Measurements from ENCODE around the gene CPSF3.
"Not testable (repeated sequence)": the region's sequence is repeated elsewhere in the genome, so short reads cannot be mapped to it uniquely, and the experiment has no call there.

Gene CPSF3

GRCh38 chr2:9508931-9509330, 85.5 kb downstream of the CPSF3 start:
- ChIA-PET POLR2A (interaction anchor here (0.7 kb wide), 1 partner anchor 47 kb away, joined by 3 read pairs; the partner anchor contains the start of gene ADAM17), CTCF (no interaction called here)
- DNase-seq (ENCODE audit: low read depth, low spot score) = no peak
- no peak overlapping the region for H3K4me3 ChIP-seq (ENCODE audit: low read depth, low read length)
- TF ChIP-seq CTCF (IDR thresholded peaks at IDR 0.05; ENCODE audit: insufficient read depth, low read length, missing control alignments) = no peak

DNA sequence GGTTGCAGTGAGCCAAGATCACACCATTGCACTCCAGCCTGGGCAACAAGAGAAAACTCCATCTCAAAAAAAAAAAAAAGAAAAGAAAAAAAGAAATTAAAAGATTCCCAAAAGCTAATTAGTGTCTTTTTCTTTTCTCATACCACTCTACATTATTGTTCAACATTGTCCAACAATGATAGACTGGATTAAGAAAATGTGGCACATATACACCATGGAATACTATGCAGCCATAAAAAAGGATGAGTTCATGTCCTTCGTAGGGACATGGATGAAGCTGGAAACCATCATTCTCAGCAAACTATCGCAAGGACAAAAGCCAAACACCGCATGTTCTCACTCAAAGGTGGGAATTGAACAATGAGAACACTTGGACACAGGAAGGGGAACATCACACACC, 90.5 kb downstream of the CPSF3 start:
- POLR2A ChIA-PET; H3K4me3 ChIP-seq (ENCODE audit: low read depth, low read length); DNase-seq (ENCODE audit: low read depth, low spot score): not testable (repeated sequence)
- CTCF ChIA-PET = interaction anchor here (0.9 kb wide), 1 partner anchor 16 kb away, joined by 3 read pairs; no protein-coding TSS in a partner anchor

DNA sequence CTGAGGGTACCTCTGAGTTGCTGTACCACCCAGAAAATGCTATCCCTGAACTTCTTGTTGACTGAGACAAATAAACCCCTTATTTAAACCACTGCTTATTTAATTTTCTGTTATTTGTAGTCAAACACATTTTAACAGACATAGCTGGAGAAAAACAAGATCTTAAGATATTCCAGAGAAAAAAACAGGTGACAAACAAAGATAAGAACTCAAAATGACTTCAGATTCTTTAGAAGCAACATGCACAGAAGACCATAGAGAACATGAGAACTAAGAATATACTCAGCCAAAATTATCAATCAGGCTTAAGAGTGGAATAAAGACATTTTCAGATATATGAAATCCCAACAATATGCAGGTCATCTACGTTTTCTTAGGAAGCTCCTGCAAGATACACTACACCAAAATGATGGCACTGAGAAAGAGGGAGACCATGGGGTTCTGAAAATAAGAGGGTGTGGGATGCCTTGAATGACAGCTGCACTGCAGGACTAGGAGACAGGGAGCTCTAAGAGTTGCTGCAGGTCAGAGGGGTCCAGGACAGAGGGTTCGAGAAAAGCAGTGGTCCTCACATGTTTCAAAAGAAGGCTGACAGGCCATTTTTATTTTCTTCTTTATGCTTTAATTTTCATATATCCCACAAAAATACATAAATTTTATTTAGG, 93.8 kb downstream of the CPSF3 start:
- TF ChIP-seq CTCF (IDR thresholded peaks at IDR 0.05; ENCODE audit: insufficient read depth, low read length, missing control alignments) = no peak
- no peak for DNase-seq (ENCODE audit: low read depth, low spot score)
- no peak overlapping the region for H3K4me3 ChIP-seq (ENCODE audit: low read depth, low read length)
- CTCF ChIA-PET = interaction anchor here (1.0 to 1.3 kb wide), 2 partner anchors 12 to 19 kb away, joined by 3 read pairs; no protein-coding TSS in a partner anchor
- POLR2A ChIA-PET = interaction anchor here (1.2 kb wide), 1 partner anchor 39 kb away, joined by 6 read pairs; the partner anchor contains the start of gene ADAM17

- POLR2A ChIA-PET = interaction anchor here (1.2 kb wide), 1 partner anchor 38 kb away, joined by 6 read pairs; the partner anchor contains the start of gene ADAM17
- CTCF ChIA-PET = interaction anchor here (1.2 to 1.3 kb wide), 2 partner anchors 11 to 281 kb away, joined by 3 read pairs; no protein-coding TSS in a partner anchor
Observed at GRCh38 chr2:9518163-9518562, 94.7 kb downstream of the CPSF3 start.

GRCh38 chr2:9518780-9519179, 95.3 kb downstream of the CPSF3 start:
- no peak for DNase-seq (ENCODE audit: low read depth, low spot score)
- no peak overlapping the region for H3K4me3 ChIP-seq (ENCODE audit: low read depth, low read length)
- ChIA-PET POLR2A (interaction anchor here (1.1 to 1.2 kb wide), 2 partner anchors 15 to 37 kb away, joined by 4 to 6 read pairs; partner anchors contain the start of gene ADAM17), CTCF (interaction anchor here (1.2 to 1.3 kb wide), 2 partner anchors 10 to 281 kb away, joined by 3 read pairs; no protein-coding TSS in a partner anchor)
- no peak for TF ChIP-seq CTCF (IDR thresholded peaks at IDR 0.05; ENCODE audit: insufficient read depth, low read length, missing control alignments)

More at GRCh38 chr2:9518163-9518562, 94.7 kb downstream of the CPSF3 start:
- DNase-seq (ENCODE audit: low read depth, low spot score) = no peak
- no peak for TF ChIP-seq CTCF (IDR thresholded peaks at IDR 0.05; ENCODE audit: insufficient read depth, low read length, missing control alignments)
- H3K4me3 ChIP-seq (ENCODE audit: low read depth, low read length) = no peak overlapping the region

DNA sequence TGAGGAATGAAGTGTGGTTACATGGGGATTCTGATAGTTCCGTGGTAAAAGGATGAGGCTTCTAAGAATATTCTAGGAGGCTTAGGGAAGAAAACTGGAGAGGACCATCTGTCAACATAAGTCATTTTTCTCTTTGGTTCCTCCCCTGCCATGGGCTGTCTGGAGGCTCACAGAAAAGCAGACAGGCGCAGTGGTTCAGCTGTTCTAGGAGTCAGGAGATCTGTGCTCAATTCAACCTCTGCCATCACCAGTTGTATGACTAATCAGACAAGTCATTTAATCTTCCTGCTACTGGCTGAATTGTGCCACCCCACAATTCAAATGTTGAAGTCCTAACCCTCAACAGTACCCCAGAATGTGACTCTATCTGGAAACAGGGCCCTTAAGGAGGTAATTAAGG, 95.8 kb downstream of the CPSF3 start:
- POLR2A ChIA-PET = interaction anchor here (1.1 kb wide), 1 partner anchor 14 kb away, joined by 4 read pairs; no protein-coding TSS in a partner anchor
- H3K4me3 ChIP-seq (ENCODE audit: low read depth, low read length) = no peak overlapping the region
- CTCF ChIA-PET = no interaction called here
- DNase-seq (ENCODE audit: low read depth, low spot score) = no peak
- TF ChIP-seq CTCF (IDR thresholded peaks at IDR 0.05; ENCODE audit: insufficient read depth, low read length, missing control alignments) = no peak

Measured in AG04449 (cell line).